HUES48 (cell line): ENCODE measurements around the gene XIRP1.

ENCODE experiments used
- H3K27ac ChIP-seq: one replicate; pipeline ENCODE4 v1.7.0; 2013; ENCODE audit warnings: low read depth, low read length, inconsistent platforms
- H3K27me3 ChIP-seq: 2 replicates; pipeline ENCODE4 v1.6.1; 2013; ENCODE audit warnings: mild to moderate bottlenecking, low read length; ENCODE audit not compliant: control insufficient read depth, insufficient read depth
- H3K36me3 ChIP-seq: 2 replicates; pipeline ENCODE4 v1.6.1; 2013; ENCODE audit warnings: low read length; ENCODE audit not compliant: control insufficient read depth, insufficient read depth
- H3K4me1 ChIP-seq: 2 replicates; pipeline ENCODE4 v1.6.1; 2013; ENCODE audit warnings: mild to moderate bottlenecking, low read length; ENCODE audit not compliant: control insufficient read depth, insufficient read depth
- H3K4me3 ChIP-seq: 2 replicates; pipeline ENCODE4 v1.5.1; 2013; ENCODE audit warnings: mild to moderate bottlenecking, low read depth, low read length
- H3K9ac ChIP-seq: 2 replicates; pipeline ENCODE4 v1.6.1; 2013; ENCODE audit warnings: mild to moderate bottlenecking, low read depth, low read length, moderate library complexity
- H3K9me3 ChIP-seq: 2 replicates; pipeline ENCODE4 v1.6.1; 2013; ENCODE audit warnings: low read length; ENCODE audit not compliant: control insufficient read depth, insufficient read depth

The XIRP1 gene

DNA sequence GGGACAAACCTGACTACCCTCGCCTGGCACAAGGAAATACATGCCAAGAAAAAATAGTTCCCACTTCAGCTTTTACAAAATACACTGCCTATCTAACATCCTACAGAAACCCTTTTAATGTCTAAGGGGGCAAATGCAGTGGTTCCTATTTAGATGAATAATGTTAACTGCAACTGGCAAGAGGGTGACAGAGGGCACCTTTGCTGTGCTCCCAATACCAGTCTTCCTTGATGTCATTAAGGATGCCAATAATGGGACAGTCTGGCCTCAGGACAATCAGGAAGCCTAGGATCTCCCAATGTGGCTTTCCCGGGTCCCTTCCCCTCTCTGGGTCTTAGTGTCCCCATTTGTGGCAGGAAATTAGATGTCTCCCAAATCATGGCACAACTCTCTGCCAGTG lies 53.0 kb downstream of the XIRP1 start:
- Histone ChIP-seq H3K4me1 (no peaks in the 10 kb centered on the region), H3K27me3 (no peaks in the 10 kb centered on the region), H3K9me3 (no peaks in the 10 kb centered on the region), H3K27ac (no peak overlapping the region), H3K4me3 (no peak overlapping the region), H3K36me3 (peaks cover 37% of the 10 kb centered on the region), H3K9ac (no peak overlapping the region)

DNA sequence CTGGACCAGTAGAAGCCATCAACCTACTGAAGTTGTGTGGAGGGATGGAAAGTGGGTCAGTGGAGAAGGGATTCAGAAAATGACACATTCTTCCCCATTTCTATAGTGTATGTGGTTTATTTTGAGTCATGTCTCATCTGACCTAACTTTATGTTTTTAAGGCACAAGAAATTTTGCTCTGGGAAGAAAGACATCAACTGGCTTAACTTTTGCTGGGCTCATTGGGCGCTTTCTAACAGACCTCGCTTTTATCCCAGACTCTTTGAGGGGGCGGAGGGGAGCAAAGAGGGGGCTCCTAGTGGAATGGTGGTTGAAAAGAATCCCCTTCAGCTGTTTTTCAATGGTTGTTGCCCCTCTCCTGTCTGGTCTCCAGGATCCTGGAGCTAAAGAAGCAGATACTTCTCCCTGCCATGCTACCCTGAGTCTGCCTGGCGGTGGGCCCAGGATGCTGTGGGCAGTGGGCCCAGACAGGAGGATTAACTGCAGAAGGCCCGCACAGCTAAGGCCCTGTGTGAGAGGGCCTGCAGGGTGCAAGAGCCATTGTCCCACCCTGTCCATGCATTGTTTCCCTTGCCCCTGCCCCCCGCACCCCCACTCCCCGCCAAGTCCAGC lies 53.5 kb downstream of the XIRP1 start:
- Histone ChIP-seq H3K27me3 (no peaks in the 10 kb centered on the region), H3K9me3 (no peaks in the 10 kb centered on the region), H3K27ac (no peak overlapping the region), H3K4me1 (no peaks in the 10 kb centered on the region), H3K9ac (no peak overlapping the region), H3K36me3 (peaks cover 32% of the 10 kb centered on the region), H3K4me3 (no peak overlapping the region)

DNA sequence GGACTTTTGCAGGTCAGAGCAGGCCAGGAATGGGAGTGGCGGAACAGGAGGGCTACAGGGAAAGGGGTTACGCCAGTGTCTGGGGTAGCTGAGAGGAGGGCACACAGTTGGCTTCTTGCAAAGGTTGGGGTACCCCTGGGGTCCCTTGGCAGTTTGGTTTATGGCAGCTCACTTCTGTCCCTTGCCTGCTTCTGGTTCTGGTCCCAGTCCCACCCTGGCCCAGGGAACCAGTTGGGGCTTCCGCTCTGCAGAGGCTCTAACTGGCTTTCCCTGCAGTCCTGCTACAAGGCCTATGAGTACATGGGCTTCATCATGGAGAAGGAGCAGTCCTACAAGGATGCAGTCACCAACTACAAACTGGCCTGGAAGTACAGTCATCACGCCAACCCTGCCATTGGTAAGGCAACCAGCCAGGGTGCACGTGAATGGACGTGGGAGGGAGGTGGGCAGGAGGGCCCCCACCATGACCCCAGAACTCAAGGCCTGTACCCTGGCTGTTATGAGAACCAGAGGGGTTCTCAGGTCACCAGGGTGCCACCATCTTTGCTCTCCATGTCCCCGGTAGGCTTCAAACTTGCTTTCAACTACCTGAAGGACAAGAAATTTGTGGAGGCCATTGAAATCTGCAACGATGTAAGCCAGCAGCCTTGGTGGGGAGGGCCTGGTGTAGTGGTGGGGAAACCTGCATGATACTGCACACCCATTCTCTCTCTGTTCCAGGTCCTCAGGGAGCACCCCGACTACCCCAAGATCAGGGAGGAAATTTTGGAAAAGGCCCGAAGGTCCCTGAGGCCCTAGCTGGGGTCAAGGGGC lies 54.2 kb downstream of the XIRP1 start:
- no peak overlapping the region for H3K27ac ChIP-seq

DNA sequence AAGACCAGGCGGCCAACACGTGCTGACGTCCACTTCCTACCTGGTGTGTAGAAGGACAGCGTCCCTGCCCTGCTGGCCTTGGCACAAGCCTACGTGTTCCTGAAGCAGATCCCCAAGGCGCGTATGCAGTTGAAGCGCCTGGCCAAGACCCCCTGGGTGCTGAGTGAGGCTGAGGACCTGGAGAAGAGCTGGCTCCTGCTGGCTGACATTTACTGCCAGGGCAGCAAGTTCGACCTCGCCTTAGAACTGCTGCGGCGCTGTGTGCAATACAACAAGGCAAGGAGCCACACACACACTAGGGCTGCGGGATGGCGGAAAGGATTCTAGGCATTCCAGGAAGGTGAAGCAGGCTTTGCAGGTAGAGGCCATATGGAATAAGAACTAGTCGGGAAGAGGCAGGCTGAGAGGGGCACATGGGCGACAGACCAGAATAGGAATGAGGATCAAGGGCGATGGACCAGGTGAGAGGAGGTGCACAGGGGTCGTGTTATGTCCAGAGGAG lies 54.9 kb downstream of the XIRP1 start:
- Histone ChIP-seq H3K9me3 (no peaks in the 10 kb centered on the region), H3K4me3 (no peak overlapping the region), H3K27ac (no peak overlapping the region), H3K36me3 (peaks cover 18% of the 10 kb centered on the region), H3K9ac (no peak overlapping the region; the same call in 1 of the 2 replicates), H3K4me1 (no peaks in the 10 kb centered on the region), H3K27me3 (no peaks in the 10 kb centered on the region)

More for the DNA sequence above, 54.2 kb downstream of the XIRP1 start:
- Histone ChIP-seq H3K4me1 (no peaks in the 10 kb centered on the region), H3K4me3 (no peak overlapping the region), H3K9me3 (no peaks in the 10 kb centered on the region), H3K27me3 (no peaks in the 10 kb centered on the region), H3K36me3 (peaks cover 25% of the 10 kb centered on the region), H3K9ac (no peak overlapping the region; the same call in 1 of the 2 replicates)

DNA sequence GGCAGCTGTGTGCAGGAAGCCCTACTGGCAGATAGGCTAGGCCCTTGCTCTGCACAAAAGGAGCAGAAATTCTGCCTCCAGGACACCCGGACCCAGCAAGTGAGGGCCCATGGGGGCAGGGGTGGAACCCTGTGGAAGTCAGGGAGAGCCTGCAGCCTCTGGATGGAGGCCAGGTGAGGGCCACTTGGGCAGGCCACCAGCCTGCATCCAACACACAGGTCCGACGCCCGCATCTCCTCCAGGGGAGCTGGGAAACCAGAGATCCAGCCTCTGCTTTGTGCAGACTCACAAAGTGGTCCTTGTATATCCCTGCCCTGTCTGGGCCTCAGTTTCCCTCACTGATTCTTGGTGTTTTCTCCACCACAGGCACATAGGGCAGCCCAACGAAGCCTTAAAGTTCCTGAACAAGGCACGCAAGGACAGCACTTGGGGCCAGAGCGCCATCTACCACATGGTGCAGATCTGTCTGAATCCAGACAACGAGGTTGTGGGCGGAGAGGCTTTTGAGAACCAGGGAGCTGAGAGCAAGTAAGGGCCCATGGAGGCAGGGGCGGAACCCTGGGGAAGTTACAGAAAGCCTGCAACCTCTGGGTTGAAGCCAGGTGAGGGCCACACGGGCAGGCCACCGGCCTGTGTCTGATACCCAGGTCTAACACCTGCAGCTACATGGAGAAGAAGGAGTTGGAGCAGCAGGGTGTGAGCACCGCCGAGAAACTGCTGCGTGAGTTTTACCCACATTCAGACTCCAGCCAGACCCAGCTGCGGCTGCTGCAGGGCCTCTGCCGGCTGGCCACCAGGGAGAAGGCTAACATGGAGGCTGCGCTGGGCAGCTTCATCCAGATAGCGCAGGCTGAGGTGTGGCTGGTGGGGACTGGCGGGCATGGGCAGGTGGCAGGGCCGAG lies 55.6 kb downstream of the XIRP1 start:
- H3K36me3 ChIP-seq = peaks cover 11% of the 10 kb centered on the region; the same call in 1 of the 2 replicates
- no peaks in the 10 kb centered on the region for H3K27me3 ChIP-seq
- no peak overlapping the region for H3K4me3 ChIP-seq
- no peak overlapping the region for H3K9ac ChIP-seq
- no peaks in the 10 kb centered on the region for H3K4me1 ChIP-seq
- H3K9me3 ChIP-seq = no peaks in the 10 kb centered on the region
- no peak overlapping the region for H3K27ac ChIP-seq

DNA sequence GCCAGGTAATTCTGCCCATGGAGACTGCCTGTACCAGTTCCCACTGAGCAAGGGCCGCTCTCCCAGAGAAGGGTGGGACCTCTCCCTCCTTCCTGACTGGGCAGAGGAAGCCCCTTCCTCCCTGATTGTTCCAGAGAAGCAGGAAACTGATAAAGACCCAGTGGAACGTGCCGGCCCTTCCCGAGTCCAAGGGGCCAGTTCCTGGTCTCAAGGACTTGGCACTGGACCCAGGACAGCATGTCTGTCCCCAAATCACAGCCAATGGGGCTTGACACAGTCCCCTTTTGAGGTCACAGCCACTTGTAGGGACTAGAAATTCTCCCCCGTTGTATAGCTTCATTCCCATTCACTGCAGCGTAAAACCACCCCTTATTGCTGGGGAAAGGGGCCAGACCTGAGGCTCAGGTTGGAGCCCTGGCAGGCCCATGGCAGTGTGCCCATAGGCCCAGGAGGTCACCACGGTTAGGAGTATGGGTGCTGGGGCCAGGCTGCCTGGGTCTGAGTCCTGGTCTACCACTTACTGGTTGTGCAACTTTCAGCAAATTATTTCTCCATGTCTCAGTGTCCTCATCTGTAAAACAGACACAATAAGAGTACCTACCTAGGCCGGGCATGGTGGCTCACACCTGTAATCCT lies 57.1 kb downstream of the XIRP1 start:
- Histone ChIP-seq H3K27me3 (no peaks in the 10 kb centered on the region), H3K36me3 (no peaks in the 10 kb centered on the region), H3K9ac (no peak overlapping the region), H3K4me1 (no peaks in the 10 kb centered on the region), H3K4me3 (no peak overlapping the region), H3K9me3 (no peaks in the 10 kb centered on the region), H3K27ac (no peak overlapping the region)

DNA sequence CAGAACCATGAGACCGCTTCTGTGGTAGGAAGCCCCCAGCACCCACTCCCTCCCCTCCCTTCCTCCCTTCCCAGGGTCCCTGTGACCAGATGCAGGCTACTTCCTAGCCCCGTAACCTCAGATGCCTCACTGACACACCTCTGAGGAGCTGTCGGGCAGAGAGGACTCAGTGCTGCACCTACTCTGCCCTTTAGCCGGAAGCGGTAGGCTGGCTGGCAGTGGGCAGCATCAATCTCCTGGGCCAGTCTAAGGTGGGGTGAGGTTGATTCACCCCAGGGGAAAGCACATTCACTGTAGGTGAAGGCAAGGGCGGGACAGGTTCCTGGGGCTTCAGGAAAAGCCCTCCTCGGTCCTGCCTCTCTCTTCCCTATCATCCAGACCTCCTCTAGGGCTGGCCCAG lies 58.1 kb downstream of the XIRP1 start:
- Histone ChIP-seq H3K9me3 (no peaks in the 10 kb centered on the region), H3K9ac (no peak overlapping the region), H3K4me1 (no peaks in the 10 kb centered on the region), H3K27me3 (no peaks in the 10 kb centered on the region), H3K27ac (no peak overlapping the region), H3K36me3 (no peaks in the 10 kb centered on the region), H3K4me3 (no peak overlapping the region)

DNA sequence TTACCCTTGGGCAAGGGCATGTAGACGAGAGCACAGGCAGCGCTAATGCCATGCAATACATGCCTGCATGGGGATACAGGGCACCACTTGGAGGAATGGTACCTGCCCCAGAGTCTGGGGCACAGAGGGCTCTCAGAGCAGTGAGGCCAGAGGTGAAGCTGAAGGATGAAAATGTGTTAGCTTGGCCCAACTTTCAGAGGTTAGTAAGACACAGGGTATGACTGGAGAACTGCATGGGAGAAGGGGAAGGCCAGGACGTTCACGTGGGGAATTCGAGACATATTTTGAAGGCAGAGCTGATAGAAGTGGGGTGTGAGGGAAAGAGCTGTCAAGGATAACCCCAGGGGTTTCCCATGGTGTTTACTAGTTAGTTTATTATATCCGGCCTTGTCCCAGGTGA lies 58.6 kb downstream of the XIRP1 start:
- no peak overlapping the region for H3K4me3 ChIP-seq
- no peak overlapping the region for H3K27ac ChIP-seq
- H3K9me3 ChIP-seq = no peaks in the 10 kb centered on the region
- H3K9ac ChIP-seq = no peak overlapping the region
- no peaks in the 10 kb centered on the region for H3K36me3 ChIP-seq
- no peaks in the 10 kb centered on the region for H3K4me1 ChIP-seq
- H3K27me3 ChIP-seq = no peaks in the 10 kb centered on the region
